HCT116 (cell line): ENCODE results near the gene IFI30. TPM values are rescaled to one million over a fixed set of nuclear protein-coding genes. Genes with fewer than 3 reads are reported as not detected.

ENCODE experiments used
- ATAC-seq: fragments of 200-7000 bp; cut with Tn5 transposase; 2 replicates; pipeline ENCODE4 v1.9.1; 2020; ENCODE audit warnings: mild to moderate bottlenecking, moderate library complexity
- BruUV-seq: library from RNA; stranded (reverse); fragments of 400-500 nt; replicated peaks from 2 replicates; lab custom pipeline; 2021; lab: Mats Ljungman, UMichigan
- CTCF ChIA-PET: fragments of 300-600 bp; sonication (Branson Sonifier 250); formaldehyde crosslinking; loops from one replicate; lab custom pipeline; 2021; ENCODE audit warnings: antibody characterized with exemption; lab: Charles Lee
- POLR2A ChIA-PET: fragments of 300-600, 350-600 bp; sonication (Branson Sonifier 250); formaldehyde crosslinking; loops from one replicate; lab custom pipeline; 2021; ENCODE audit warnings: antibody characterized with exemption; lab: Charles Lee
- RAD21 ChIA-PET, 2 experiments: fragments of 300-600 bp; sonication (Branson Sonifier 250); formaldehyde crosslinking; loops; one replicate each; lab custom pipeline; 2023; ENCODE audit warnings: low total read pairs in 2 of 2; ENCODE audit not compliant: uncharacterized antibody in 2 of 2, unreplicated experiment in 2 of 2, low non-redundant PET in 1 of 2; lab: Charles Lee
- DNase-seq: peaks from one replicate; pipeline ENCODE4 v3.0.0-alpha.2; 2010; ENCODE audit warnings: low read depth, low spot score
- H2AFZ ChIP-seq: fragments of 200-600 bp; shearing (Covaris generic), sonication (generic); 2 replicates; pipeline ENCODE4 v1.6.1; 2017; ENCODE audit warnings: low read depth, mixed run types, mixed read lengths, antibody characterized with exemption, low read length; ENCODE audit not compliant: poor library complexity, severe bottlenecking
- H3K27ac ChIP-seq: 2 replicates; pipeline ENCODE4 v1.5.1; 2012; ENCODE audit warnings: low read depth, low read length
- H3K27me3 ChIP-seq: fragments of 200-600 bp; sonication (generic); 2 replicates; pipeline ENCODE4 v1.6.1; 2016; ENCODE audit warnings: mixed run types, low read length, mixed read lengths; ENCODE audit not compliant: insufficient read depth
- H3K36me3 ChIP-seq, 2 experiments: fragments of 200-500 bp in 1 of 2; fragments of 200-600 bp in 1 of 2; sonication (Bioruptor generic) in 1 of 2; sonication (generic) in 1 of 2; 2 replicates each; pipeline versions ENCODE4 v1.5.1 to v1.6.1; 2014 to 2016; ENCODE audit warnings: low read length in 2 of 2, inconsistent platforms in 1 of 2, mixed read lengths in 1 of 2, mixed run types in 1 of 2; ENCODE audit not compliant: insufficient read depth in 2 of 2, control insufficient read depth in 1 of 2
- H3K4me1 ChIP-seq, 2 experiments: fragments of 200-600 bp in 1 of 2; sonication (generic) in 1 of 2; 2 replicates each; pipeline versions ENCODE4 v1.5.1 to v1.6.1; 2012 to 2017; ENCODE audit warnings: low read length in 2 of 2, inconsistent platforms in 1 of 2, mild to moderate bottlenecking in 1 of 2, mixed read lengths in 1 of 2, mixed run types in 1 of 2, moderate library complexity in 1 of 2; ENCODE audit not compliant: insufficient read depth in 2 of 2, control insufficient read depth in 1 of 2
- H3K4me2 ChIP-seq: fragments of 200-600 bp; sonication (generic); 2 replicates; pipeline ENCODE4 v1.6.1; 2017; ENCODE audit warnings: mixed run types, low read length, mixed read lengths
- H3K4me3 ChIP-seq, 2 experiments: fragments of 200-600 bp in 1 of 2; sonication (generic) in 1 of 2; replicated peaks in 1 of 2; 2 replicates each; pipeline ENCODE4 v1.5.1; 2011 to 2016; ENCODE audit warnings: low read length in 2 of 2, control low read depth in 1 of 2, low read depth in 1 of 2, mild to moderate bottlenecking in 1 of 2, mixed read lengths in 1 of 2, mixed run types in 1 of 2
- H3K79me2 ChIP-seq: fragments of 200-600 bp; sonication (generic); 2 replicates; pipeline ENCODE4 v1.6.1; 2017; ENCODE audit warnings: mild to moderate bottlenecking, mixed run types, low read length, moderate library complexity, mixed read lengths; ENCODE audit not compliant: insufficient read depth
- H3K9ac ChIP-seq: fragments of 200-600 bp; sonication (generic); 2 replicates; pipeline ENCODE4 v1.6.1; 2016; ENCODE audit warnings: low read length, mixed read lengths
- H3K9me2 ChIP-seq: fragments of 200-600 bp; sonication (generic), shearing (Covaris generic); 2 replicates; pipeline ENCODE4 v1.6.1; 2017; ENCODE audit warnings: mixed run types, mild to moderate bottlenecking, moderate library complexity; ENCODE audit not compliant: insufficient read depth
- H3K9me3 ChIP-seq, 2 experiments: fragments of 200-500 bp in 1 of 2; fragments of 200-600 bp in 1 of 2; sonication (Bioruptor generic) in 1 of 2; sonication (generic) in 1 of 2; 2 replicates each; pipeline ENCODE4 v1.6.1; 2014 to 2017; ENCODE audit warnings: low read length in 2 of 2, mixed read lengths in 2 of 2, inconsistent platforms in 1 of 2, low read depth in 1 of 2, mild to moderate bottlenecking in 1 of 2, mixed run types in 1 of 2, moderate library complexity in 1 of 2; ENCODE audit not compliant: control insufficient read depth in 1 of 2, insufficient read depth in 1 of 2
- H4K20me1 ChIP-seq: fragments of 200-600 bp; sonication (generic), shearing (Covaris generic); 2 replicates; pipeline ENCODE4 v1.6.1; 2017; ENCODE audit warnings: mixed run types, mild to moderate bottlenecking, moderate library complexity; ENCODE audit not compliant: insufficient read depth
- ATF3 ChIP-seq: IDR thresholded peaks from 2 replicates; pipeline ENCODE4 v1.6.1; 2012
- CEBPB ChIP-seq: IDR thresholded peaks from 2 replicates; pipeline ENCODE4 v1.6.1; 2012; ENCODE audit warnings: low read depth
- EGR1 ChIP-seq: IDR thresholded peaks from 2 replicates; pipeline ENCODE4 v1.6.1; 2012; ENCODE audit warnings: low read depth
- EZH2 ChIP-seq: fragments of 200-600 bp; sonication (generic); IDR thresholded peaks from 2 replicates; pipeline ENCODE4 v1.6.1; 2017; ENCODE audit warnings: antibody characterized with exemption, mixed run types
- EZH2phosphoT487 ChIP-seq: fragments of 200-600 bp; IDR thresholded peaks from 2 replicates; pipeline ENCODE4 v1.6.1; 2018; ENCODE audit warnings: antibody characterized with exemption, borderline replicate concordance
- JUND ChIP-seq: IDR thresholded peaks from 2 replicates; pipeline ENCODE4 v1.6.1; 2012
- MAX ChIP-seq: IDR thresholded peaks from 2 replicates; pipeline ENCODE4 v1.6.1; 2012
- POLR2A ChIP-seq: IDR thresholded peaks from 2 replicates; pipeline ENCODE4 v1.7.0; 2011; ENCODE audit warnings: borderline replicate concordance; ENCODE audit not compliant: insufficient read depth, insufficient read length; ENCODE audit errors: extremely low read depth
- POLR2AphosphoS5 ChIP-seq: IDR thresholded peaks from 2 replicates; pipeline ENCODE4 v1.6.1; 2011; ENCODE audit warnings: mild to moderate bottlenecking, low read depth, low read length, moderate library complexity
- RAD21 ChIP-seq: IDR thresholded peaks from 2 replicates; pipeline ENCODE4 v1.6.1; 2012; ENCODE audit warnings: low read depth, mild to moderate bottlenecking
- SIN3A ChIP-seq: IDR thresholded peaks from 2 replicates; pipeline ENCODE4 v1.6.1; 2012; ENCODE audit warnings: low read depth
- SP1 ChIP-seq: IDR thresholded peaks from 2 replicates; pipeline ENCODE4 v1.6.1; 2012; ENCODE audit warnings: low read depth
- SRF ChIP-seq: IDR thresholded peaks from 2 replicates; pipeline ENCODE4 v1.6.1; 2012; ENCODE audit warnings: low read depth
- YY1 ChIP-seq: IDR thresholded peaks from 2 replicates; pipeline ENCODE4 v1.6.1; 2011; ENCODE audit warnings: low read length, low read depth, moderate library complexity, mild to moderate bottlenecking; ENCODE audit not compliant: insufficient replicate concordance; ENCODE audit errors: extremely low read depth
- ZFX ChIP-seq: fragments of 450-650 bp; IDR thresholded peaks from 2 replicates; pipeline ENCODE4 v1.6.1; 2017
- ZNF274 ChIP-seq: fragments of 200-500 bp; sonication (Bioruptor generic); IDR thresholded peaks from 2 replicates; pipeline ENCODE4 v1.6.1; 2014; ENCODE audit warnings: mild to moderate bottlenecking, low read depth, low read length, inconsistent platforms
- intact Hi-C: fragments of 100-400 bp; cut with micrococcal nuclease; formaldehyde crosslinking; loops from 2 replicates; pipeline ENCODE4 v1.10.0; 2022
- total RNA-seq: library from RNA; stranded (reverse); gene quantifications from one replicate; pipeline ENCODE4 v1.2.1, GENCODE V29; 2021; ENCODE audit not compliant: unreplicated experiment
- TF ChIP-seq, protein P1 (sequence below): IDR thresholded peaks from 2 replicates; pipeline ENCODE4 v1.6.1; 2012; ENCODE audit warnings: low read depth

The IFI30 gene
- total RNA-seq, 1 experiment from 2014 or later = 64.6 TPM

DNA sequence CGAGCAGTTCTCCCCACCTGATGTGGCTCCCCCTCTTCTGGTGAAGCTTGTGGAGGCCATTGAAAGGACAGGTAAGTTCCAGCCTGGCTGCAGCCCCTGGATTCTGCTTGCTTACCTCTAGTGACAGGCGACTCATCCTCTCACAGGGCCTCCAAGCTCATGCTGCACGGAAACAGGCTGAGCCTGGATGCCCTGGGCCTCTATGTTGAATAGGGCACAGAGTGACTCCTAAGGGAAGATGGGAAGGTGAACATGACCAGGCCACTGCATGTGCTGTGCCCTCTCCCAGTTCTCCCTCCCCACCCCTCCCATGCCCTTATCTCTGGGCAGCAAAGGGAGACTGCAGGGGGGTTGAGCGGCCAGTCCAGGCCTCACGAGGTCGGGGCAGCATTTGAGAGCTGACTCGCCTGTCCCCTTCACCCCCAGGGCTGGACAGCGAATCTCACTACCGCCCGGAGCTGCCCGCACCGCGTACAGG is 13.1 kb upstream of the IFI30 start:
- no peaks in the 10 kb centered on the region for H4K20me1 ChIP-seq
- POLR2A ChIA-PET = no interaction called here
- CTCF ChIA-PET = interaction anchor here (0.9 to 1.3 kb wide), 3 partner anchors 9 to 23 kb away, joined by 3 read pairs; no protein-coding TSS in a partner anchor
- H3K4me1 ChIP-seq = peaks cover 34 to 41% of the 10 kb centered on the region in 2 experiments
- no peaks in the 10 kb centered on the region for H3K27me3 ChIP-seq
- H2AFZ ChIP-seq = no peak overlapping the region
- H3K79me2 ChIP-seq = peaks cover 15% of the 10 kb centered on the region
- BruUV-seq = no TSS peak
- DNase-seq = no peak
- H3K9ac ChIP-seq = peak overlapping the region; percentile 75
- peak overlapping the region; percentile 86 for H3K27ac ChIP-seq
- TF ChIP-seq POLR2A = no peak
- no peak for TF ChIP-seq SRF
- no peak for TF ChIP-seq EZH2
- peak; percentile 11; the same call in 1 of the 2 replicates for TF ChIP-seq MAX
- no peak for TF ChIP-seq EGR1
- TF ChIP-seq SIN3A = no peak
- TF ChIP-seq CEBPB = no peak
- H3K4me3 ChIP-seq = peak overlapping the region; percentile 52 to 64
- intact Hi-C loops = no loop called here
- peak; percentile 15 for ATAC-seq
- no peaks in the 10 kb centered on the region for H3K9me3 ChIP-seq
- H3K4me2 ChIP-seq = peak overlapping the region; percentile 91
- peaks cover 14 to 27% of the 10 kb centered on the region in 2 experiments; a peak in 3 of 4 replicates for H3K36me3 ChIP-seq
- H3K9me2 ChIP-seq = no peaks in the 10 kb centered on the region
- RAD21 ChIA-PET = interaction anchor here in 1 of 2 experiments (0.6 kb wide), 1 partner anchor 16 kb away, joined by 4 read pairs; no protein-coding TSS in a partner anchor

DNA sequence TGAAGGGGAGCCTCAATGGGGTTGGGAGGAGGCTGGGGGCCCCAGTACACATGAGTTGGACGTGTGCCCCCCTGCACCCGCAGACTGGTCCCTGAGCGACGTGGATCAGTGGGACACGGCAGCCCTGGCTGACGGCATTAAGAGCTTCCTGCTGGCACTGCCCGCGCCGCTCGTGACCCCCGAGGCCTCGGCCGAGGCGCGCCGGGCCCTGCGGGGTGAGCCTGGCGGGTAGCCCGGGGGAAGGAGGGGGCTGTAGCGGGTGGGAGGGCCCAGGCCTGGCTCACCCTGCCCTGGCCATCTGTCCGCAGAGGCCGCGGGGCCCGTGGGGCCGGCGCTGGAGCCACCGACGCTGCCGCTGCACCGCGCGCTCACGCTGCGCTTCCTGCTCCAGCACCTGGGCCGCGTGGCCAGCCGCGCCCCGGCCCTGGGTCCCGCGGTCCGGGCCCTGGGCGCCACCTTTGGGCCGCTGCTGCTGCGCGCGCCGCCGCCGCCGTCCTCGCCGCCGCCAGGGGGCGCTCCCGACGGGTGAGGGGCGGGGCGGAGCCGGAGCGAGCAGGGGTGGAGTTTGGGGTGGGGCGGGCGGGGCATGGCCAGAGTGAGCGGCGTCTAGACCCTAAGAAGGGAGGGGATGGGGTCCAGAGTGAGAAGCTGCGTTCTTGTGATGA is 12.5 kb upstream of the IFI30 start:
- H3K4me2 ChIP-seq = peak overlapping the region; percentile 91
- H3K9me2 ChIP-seq = no peaks in the 10 kb centered on the region
- H3K27ac ChIP-seq = peak overlapping the region; percentile 86
- H3K79me2 ChIP-seq = peaks cover 11% of the 10 kb centered on the region
- no peak overlapping the region for H2AFZ ChIP-seq
- CTCF ChIA-PET = interaction anchor here (0.9 to 1.3 kb wide), 3 partner anchors 10 to 22 kb away, joined by 3 read pairs; no protein-coding TSS in a partner anchor
- no peak for DNase-seq
- RAD21 ChIA-PET = interaction anchor here in 1 of 2 experiments (0.6 kb wide), 1 partner anchor 16 kb away, joined by 4 read pairs; no protein-coding TSS in a partner anchor
- no peaks in the 10 kb centered on the region for H3K27me3 ChIP-seq
- H3K4me3 ChIP-seq = peak overlapping the region; percentile 52 to 64
- peaks cover 29 to 35% of the 10 kb centered on the region in 2 experiments for H3K4me1 ChIP-seq
- H3K9ac ChIP-seq = peak overlapping the region; percentile 75
- intact Hi-C loops = no loop called here
- POLR2A ChIA-PET = no interaction called here
- H3K9me3 ChIP-seq = no peaks in the 10 kb centered on the region
- no peaks in the 10 kb centered on the region for H4K20me1 ChIP-seq
- no TSS peak for BruUV-seq
- H3K36me3 ChIP-seq = peaks cover 17 to 26% of the 10 kb centered on the region in 2 experiments; a peak in 3 of 4 replicates
- peak; percentile 85 for ATAC-seq
- TF ChIP-seq POLR2AphosphoS5 (peak; percentile 44), ZFX (peak; percentile 93; the same call in 1 of the 2 replicates), POLR2A (no peak), ATF3 (no peak), JUND (no peak), EZH2phosphoT487 (no peak), ZNF274 (no peak), SP1 (no peak), RAD21 (no peak), YY1 (peak; percentile 61)
- TF ChIP-seq, protein P1, sequence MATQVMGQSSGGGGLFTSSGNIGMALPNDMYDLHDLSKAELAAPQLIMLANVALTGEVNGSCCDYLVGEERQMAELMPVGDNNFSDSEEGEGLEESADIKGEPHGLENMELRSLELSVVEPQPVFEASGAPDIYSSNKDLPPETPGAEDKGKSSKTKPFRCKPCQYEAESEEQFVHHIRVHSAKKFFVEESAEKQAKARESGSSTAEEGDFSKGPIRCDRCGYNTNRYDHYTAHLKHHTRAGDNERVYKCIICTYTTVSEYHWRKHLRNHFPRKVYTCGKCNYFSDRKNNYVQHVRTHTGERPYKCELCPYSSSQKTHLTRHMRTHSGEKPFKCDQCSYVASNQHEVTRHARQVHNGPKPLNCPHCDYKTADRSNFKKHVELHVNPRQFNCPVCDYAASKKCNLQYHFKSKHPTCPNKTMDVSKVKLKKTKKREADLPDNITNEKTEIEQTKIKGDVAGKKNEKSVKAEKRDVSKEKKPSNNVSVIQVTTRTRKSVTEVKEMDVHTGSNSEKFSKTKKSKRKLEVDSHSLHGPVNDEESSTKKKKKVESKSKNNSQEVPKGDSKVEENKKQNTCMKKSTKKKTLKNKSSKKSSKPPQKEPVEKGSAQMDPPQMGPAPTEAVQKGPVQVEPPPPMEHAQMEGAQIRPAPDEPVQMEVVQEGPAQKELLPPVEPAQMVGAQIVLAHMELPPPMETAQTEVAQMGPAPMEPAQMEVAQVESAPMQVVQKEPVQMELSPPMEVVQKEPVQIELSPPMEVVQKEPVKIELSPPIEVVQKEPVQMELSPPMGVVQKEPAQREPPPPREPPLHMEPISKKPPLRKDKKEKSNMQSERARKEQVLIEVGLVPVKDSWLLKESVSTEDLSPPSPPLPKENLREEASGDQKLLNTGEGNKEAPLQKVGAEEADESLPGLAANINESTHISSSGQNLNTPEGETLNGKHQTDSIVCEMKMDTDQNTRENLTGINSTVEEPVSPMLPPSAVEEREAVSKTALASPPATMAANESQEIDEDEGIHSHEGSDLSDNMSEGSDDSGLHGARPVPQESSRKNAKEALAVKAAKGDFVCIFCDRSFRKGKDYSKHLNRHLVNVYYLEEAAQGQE = no peak
